GM12878 (cell line): Measurements from ENCODE around the gene CXCL1. TPM values are rescaled to one million over a fixed set of nuclear protein-coding genes. Genes with fewer than 3 reads are reported as not detected.

Experiments
- ATAC-seq: fragments of 200-7000 bp; cut with Tn5 transposase; 3 replicates; pipeline ENCODE4 v1.9.1; 2020; ENCODE audit warnings: mild to moderate bottlenecking, moderate library complexity
- BruUV-seq: library from RNA; stranded (reverse); fragments of 400-500 nt; replicated peaks from 2 replicates; lab custom pipeline; 2021; lab: Mats Ljungman, UMichigan
- CTCF ChIA-PET: fragments of 300-600 bp; sonication (Branson Sonifier 250); formaldehyde crosslinking; extraction: SDS; loops from one replicate; lab custom pipeline; 2021; ENCODE audit warnings: inconsistent platforms; lab: Yijun Ruan, JAX
- POLR2A ChIA-PET: fragments of 350-600 bp; formaldehyde crosslinking; extraction: SDS; loops from one replicate; lab custom pipeline; 2021; ENCODE audit warnings: inconsistent platforms; lab: Charles Lee
- RAD21 ChIA-PET: fragments of 300-600 bp; sonication (Branson Sonifier 250); formaldehyde crosslinking; loops from one replicate; lab custom pipeline; 2023; ENCODE audit warnings: antibody characterized with exemption; ENCODE audit not compliant: unreplicated experiment; lab: Charles Lee
- SMC1A ChIA-PET: fragments of 300-600 bp; sonication (Branson Sonifier 250); formaldehyde crosslinking; loops from one replicate; lab custom pipeline; 2023; ENCODE audit not compliant: unreplicated experiment, uncharacterized antibody; lab: Charles Lee
- DNase-seq: peaks from one replicate; pipeline ENCODE4 v3.0.0-alpha.2; 2011; ENCODE audit warnings: low read depth, low spot score
- FAIRE-seq: peaks from 3 replicates; lab custom pipeline; 2011; peaks lifted over from hg19 to GRCh38; lab: Jason Lieb, UNC
- H2AFZ ChIP-seq: 2 replicates; pipeline ENCODE4 v1.6.0; 2011; ENCODE audit warnings: low read depth, low read length, control low read depth; ENCODE audit not compliant: control insufficient read depth
- H3K27ac ChIP-seq: 2 replicates; pipeline ENCODE4 v1.5.1; 2011; ENCODE audit warnings: control low read depth; ENCODE audit not compliant: control insufficient read depth, insufficient read depth
- H3K27me3 ChIP-seq, 2 experiments: replicated peaks in 1 of 2; 2 replicates each; pipeline versions ENCODE4 v1.6.0 to v1.6.1; 2011; ENCODE audit warnings: low read length in 1 of 2; ENCODE audit not compliant: control insufficient read depth in 2 of 2, insufficient read depth in 2 of 2
- H3K36me3 ChIP-seq, 2 experiments: 2 replicates each; pipeline ENCODE4 v1.5.1; 2011; ENCODE audit warnings: low read length in 1 of 2; ENCODE audit not compliant: control insufficient read depth in 2 of 2, insufficient read depth in 2 of 2
- H3K4me1 ChIP-seq: 2 replicates; pipeline ENCODE4 v1.6.1; 2011; ENCODE audit warnings: mild to moderate bottlenecking, low read length, moderate library complexity, mixed read lengths; ENCODE audit not compliant: control insufficient read depth, insufficient read depth
- H3K4me2 ChIP-seq: 2 replicates; pipeline ENCODE4 v1.6.0; 2011; ENCODE audit warnings: control low read depth; ENCODE audit not compliant: control insufficient read depth, insufficient read depth
- H3K4me3 ChIP-seq: fragments of 200-600 bp; sonication (generic); 2 replicates; pipeline ENCODE4 v1.5.1; 2016
- H3K79me2 ChIP-seq: 2 replicates; pipeline ENCODE4 v1.6.0; 2011; ENCODE audit warnings: low read length; ENCODE audit not compliant: control insufficient read depth, insufficient read depth
- H3K9ac ChIP-seq: 2 replicates; pipeline ENCODE4 v1.8.0; 2011; ENCODE audit warnings: low read length, control low read depth, mixed read lengths; ENCODE audit not compliant: control insufficient read depth, insufficient read depth
- H3K9me3 ChIP-seq: replicated peaks from 3 replicates; pipeline ENCODE4 v1.5.1; 2011; ENCODE audit warnings: mild to moderate bottlenecking, low read length; ENCODE audit not compliant: control insufficient read depth, insufficient read depth
- H4K20me1 ChIP-seq: 2 replicates; pipeline ENCODE4 v1.6.0; 2011; ENCODE audit not compliant: control insufficient read depth, insufficient read depth
- EZH2 ChIP-seq: IDR thresholded peaks from 2 replicates; pipeline ENCODE4 v1.6.1; 2012; ENCODE audit warnings: low read depth, mild to moderate bottlenecking, control low read depth, inconsistent platforms, low read length, borderline replicate concordance; ENCODE audit not compliant: control insufficient read depth
- HDAC6 ChIP-seq: fragments of 200-600 bp; sonication (generic); IDR thresholded peaks from one replicate; pipeline ENCODE4 v1.8.0; 2017; ENCODE audit warnings: antibody characterized with exemption; ENCODE audit not compliant: unreplicated experiment
- MYB ChIP-seq: fragments of 150-350 bp; IDR thresholded peaks from 2 replicates; pipeline ENCODE4 v1.6.1; 2014; ENCODE audit warnings: mild to moderate bottlenecking, low read depth, low read length, borderline replicate concordance
- WGBS: methylation state at CpG from one replicate; pipeline ENCODE4 v1.1.6; 2016; ENCODE audit warnings: low lambda C conversion rate; ENCODE audit not compliant: insufficient replicate concordance, insufficient coverage; ENCODE audit errors: missing lambda C conversion rate; 5-methylcytosine and 5-hydroxymethylcytosine counted together
- in situ Hi-C: fragments of 300-500 bp; cut with MboI; formaldehyde crosslinking; loops from 9 replicates; pipeline ENCODE4 v1.14.3; 2018; ENCODE audit warnings: mixed read lengths
- intact Hi-C: fragments of 100-400 bp; cut with micrococcal nuclease; formaldehyde crosslinking; loops from one replicate; pipeline ENCODE4 v1.14.2; 2022; ENCODE audit not compliant: unreplicated experiment
- polyA plus RNA-seq, 11 experiments: library from polyadenylated mRNA; depleted of rRNA in 4 of 11; unstranded in 6 of 11; stranded (reverse) in 5 of 11; fragments of >200 nt; fragmentation: Nextera tagmentation in 4 of 11; fragmentation: Illumina TruSeq in 1 of 11; extraction: Ambion mirVana in 4 of 11; extraction: Trizol in 1 of 11; gene quantifications; 1 replicate in 1 of 11; 2 replicates in 10 of 11; pipeline versions ENCODE4 v1.2.1 to v1.2.3, GENCODE V29; 2011 to 2016; ENCODE audit warnings: inconsistent platforms in 2 of 11, missing spikeins in 2 of 11, low read depth in 1 of 11
- total RNA-seq, 4 experiments: library from RNA; depleted of rRNA in 3 of 4; stranded (reverse); fragments of >200 nt in 3 of 4; fragmentation: Illumina TruSeq in 1 of 4; extraction: Trizol in 1 of 4; gene quantifications; 2 replicates each; pipeline versions ENCODE4 v1.2.1 to v1.2.3, GENCODE V29; 2013 to 2021
- TF ChIP-seq, protein P1 (sequence below): IDR thresholded peaks from 2 replicates; pipeline ENCODE4 v1.6.1; 2011; ENCODE audit warnings: borderline replicate concordance, low read depth, mild to moderate bottlenecking, moderate library complexity, mixed read lengths, low read length; ENCODE audit not compliant: insufficient read depth; ENCODE audit errors: extremely low read length

The CXCL1 gene
- total and polyA plus RNA-seq, 10 of the 15 experiments (the other 5 are each of a cell fraction or from before 2014, with no cell fraction given) = not detected

DNA sequence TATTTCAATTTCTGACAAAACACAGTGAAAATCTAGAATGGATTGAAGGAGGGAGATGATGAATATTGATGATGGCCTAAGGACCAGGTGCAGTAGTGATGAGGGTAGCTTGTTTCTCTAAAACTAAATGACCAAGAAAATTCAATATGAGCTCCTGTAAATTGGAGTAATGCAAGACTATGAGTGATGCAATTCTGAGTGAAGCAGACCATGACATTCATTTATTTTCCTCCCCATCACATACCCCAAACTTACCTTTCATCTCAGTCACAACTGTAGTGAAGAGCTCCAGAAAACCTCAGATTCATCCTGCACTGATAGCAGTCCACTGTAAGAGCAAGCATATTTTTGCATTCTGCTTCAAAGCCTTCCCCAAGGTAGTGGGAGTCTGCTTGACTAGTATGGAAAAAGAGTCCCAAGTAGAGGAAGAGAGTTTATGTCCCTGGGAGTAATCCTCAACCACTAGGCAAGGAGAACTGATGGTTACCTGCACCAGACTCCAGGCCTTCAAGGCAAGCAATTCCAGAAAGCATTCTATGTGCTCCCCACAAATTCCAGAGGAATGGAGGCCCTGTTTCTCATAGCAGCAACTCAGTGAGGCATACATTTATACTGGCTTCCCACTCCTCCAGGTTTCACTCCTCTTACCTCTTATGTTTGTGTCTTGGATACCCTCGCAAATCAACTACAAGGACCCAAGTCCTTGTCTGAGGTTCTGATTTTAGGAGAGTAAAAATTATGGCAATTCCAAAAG, 47.2 kb downstream of the CXCL1 start (continued):
- TF ChIP-seq MYB = no peak

DNA sequence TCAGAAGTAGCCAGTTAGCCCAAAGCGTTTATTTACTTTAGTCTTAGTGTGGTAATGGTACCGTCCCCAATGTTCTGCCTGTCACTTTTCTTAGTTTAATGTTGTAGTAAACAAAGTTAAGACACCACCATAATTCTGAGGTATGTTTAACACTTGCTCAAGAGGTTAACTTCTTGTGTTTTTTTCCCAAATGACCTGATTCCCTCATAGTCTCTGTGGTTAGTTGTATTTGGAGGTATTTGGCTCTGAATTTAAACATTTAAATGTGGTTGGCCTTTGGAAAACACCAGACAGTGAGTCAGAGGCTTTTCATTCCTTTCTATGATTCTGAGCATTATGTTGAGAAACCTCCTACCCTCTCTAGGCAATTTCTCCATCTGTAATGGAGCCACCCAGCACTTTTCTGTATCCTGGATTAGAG, 47.9 kb downstream of the CXCL1 start:
- H4K20me1 ChIP-seq = no peaks in the 10 kb centered on the region
- RAD21 ChIA-PET = no interaction called here
- TF ChIP-seq HDAC6 (no peak), EZH2 (no peak)
- TF ChIP-seq, protein P1, sequence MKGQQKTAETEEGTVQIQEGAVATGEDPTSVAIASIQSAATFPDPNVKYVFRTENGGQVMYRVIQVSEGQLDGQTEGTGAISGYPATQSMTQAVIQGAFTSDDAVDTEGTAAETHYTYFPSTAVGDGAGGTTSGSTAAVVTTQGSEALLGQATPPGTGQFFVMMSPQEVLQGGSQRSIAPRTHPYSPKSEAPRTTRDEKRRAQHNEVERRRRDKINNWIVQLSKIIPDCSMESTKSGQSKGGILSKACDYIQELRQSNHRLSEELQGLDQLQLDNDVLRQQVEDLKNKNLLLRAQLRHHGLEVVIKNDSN = no peak
- TF ChIP-seq, all 136 proteins: peak for 0
- in situ Hi-C loops = no loop called here
- H3K4me2 ChIP-seq = no peak overlapping the region
- no peak overlapping the region for H2AFZ ChIP-seq
- ChIA-PET POLR2A (no interaction called here), CTCF (no interaction called here), SMC1A (no interaction called here)
- no peaks in the 10 kb centered on the region for H3K79me2 ChIP-seq
- no peaks in the 10 kb centered on the region for H3K36me3 ChIP-seq
- no peaks in the 10 kb centered on the region for H3K27me3 ChIP-seq
- H3K27ac ChIP-seq = no peak overlapping the region
- H3K9me3 ChIP-seq = no peaks in the 10 kb centered on the region
- intact Hi-C loops = no loop called here
- no peak overlapping the region for H3K4me3 ChIP-seq
- WGBS = 13% methylated on average over 2 of the region's 2 CpGs
- no TSS peak for BruUV-seq
- no peak overlapping the region for H3K9ac ChIP-seq
- no peaks in the 10 kb centered on the region for H3K4me1 ChIP-seq
- DNase-seq (no peak), ATAC-seq (no peak), FAIRE-seq (no peak)
